Esophagus squamous epithelium (tissue), 5 donors: ENCODE results near the gene BHLHE41. TPM values are rescaled to one million over a fixed set of nuclear protein-coding genes. Genes with fewer than 3 reads are reported as not detected.

Experiments
- DNase-seq: peaks from one replicate; lab custom pipeline; 2025; lab: John Stamatoyannopoulos, UW
- H3K27ac ChIP-seq, 4 donors: fragments of 200-600 bp; sonication (generic); one replicate each; pipeline ENCODE4 v1.5.1; 2016 to 2019; ENCODE audit warnings: mild to moderate bottlenecking in 1 of 4
- H3K27me3 ChIP-seq, 4 donors: fragments of 200-600 bp; sonication (generic); 1 replicate in 3 of 4; 2 replicates in 1 of 4; pipeline versions ENCODE4 v1.5.1 to v1.6.0; 2017 to 2021; ENCODE audit warnings: antibody characterized with exemption in 1 of 4
- H3K36me3 ChIP-seq, 3 donors: fragments of 200-600 bp; sonication (generic); one replicate each; pipeline ENCODE4 v1.5.1; 2016 to 2019
- H3K4me1 ChIP-seq, 3 donors: fragments of 200-600 bp; sonication (generic); one replicate each; pipeline ENCODE4 v1.5.1; 2017 to 2019
- H3K4me3 ChIP-seq, 4 donors: fragments of 200-600 bp; sonication (generic); 1 replicate in 3 of 4; 2 replicates in 1 of 4; pipeline ENCODE4 v1.5.1; 2016 to 2019; ENCODE audit warnings: mild to moderate bottlenecking in 2 of 4, moderate library complexity in 1 of 4
- H3K9me3 ChIP-seq, 3 donors: fragments of 200-600 bp; sonication (generic); one replicate each; pipeline ENCODE4 v1.5.1; 2016 to 2019
- CTCF ChIP-seq, 6 experiments: fragments of 450-650 bp in 4 of 6; fragments of 200-600 bp in 2 of 6; sonication (generic) in 2 of 6; IDR thresholded peaks; one replicate each; pipeline ENCODE4 v1.5.1; 2016 to 2019; ENCODE audit warnings: antibody characterized with exemption in 6 of 6, mild to moderate bottlenecking in 4 of 6, moderate library complexity in 4 of 6
- POLR2A ChIP-seq, 4 donors: fragments of 450-650 bp; IDR thresholded peaks; one replicate each; pipeline ENCODE4 v1.6.1; 2017; ENCODE audit warnings: antibody characterized with exemption in 4 of 4, mild to moderate bottlenecking in 4 of 4, moderate library complexity in 3 of 4
- WGBS, 2 donors: methylation state at CpG; one replicate each; pipeline ENCODE4 v1.1.5; 2018; 5-methylcytosine and 5-hydroxymethylcytosine counted together
- intact Hi-C: fragments of 100-400 bp; cut with DNase I; formaldehyde crosslinking; loops from one replicate; pipeline ENCODE4 v1.15.0; 2022
- total RNA-seq, 4 donors: library from RNA; depleted of rRNA; stranded (reverse); fragments of >200 nt; gene quantifications; one replicate each; pipeline ENCODE4 v1.1.0, GENCODE V29; 2016
- donor health status: DM: yes; HTN: yes; CAD: no.

BHLHE41 gene
- 10 to 100 TPM in 1 of 4 donors, 1 to 10 TPM in 2, under 1 TPM in 1; 0.48 to 14.3 (median 1.7) TPM for total RNA-seq

- intact Hi-C loops, result no loop called here
- 1 to 2% methylated on average over 23 to 27 of the region's 54 CpGs for whole genome bisulfite sequencing, 2 donors
- peak within 1 kb of the TSS; percentile 77 to 96 (median 93) for H3K27ac ChIP-seq
- H3K4me3 ChIP-seq, result peak within 1 kb of the TSS; percentile 39 to 83 (median 64)
- H3K27me3 ChIP-seq, result peaks cover 0 to 79% (median 3%) of the 10 kb centered on the region in 4 donors
- peaks cover 19 to 63% (median 45%) of the 10 kb centered on the region in 3 donors for H3K4me1 ChIP-seq
- no peaks in the 10 kb centered on the region for H3K9me3 ChIP-seq
- peak; percentile 21 for DNase-seq
- H3K36me3 ChIP-seq, result no peaks in the 10 kb centered on the region
- peak in 2 of 4 donors; percentile 59 to 72 for TF ChIP-seq POLR2A (IDR thresholded peaks at IDR 0.05)
- no peak for TF ChIP-seq CTCF (IDR thresholded peaks at IDR 0.05)
These were observed at the start of gene BHLHE41 for GRCh38 chr12:26124446-26125399. Gene BHLHE41, minus strand, starts transcription at chr12:26125037. Its CDS starts 258 bp downstream, at chr12:26124779.

- intact Hi-C loops, result no loop called here
- no peak overlapping the region for H3K27ac ChIP-seq
- no peaks in the 10 kb centered on the region for H3K36me3 ChIP-seq
- no peaks in the 10 kb centered on the region for H3K9me3 ChIP-seq
- no peak overlapping the region for H3K4me3 ChIP-seq
- H3K4me1 ChIP-seq, result no peaks in the 10 kb centered on the region
- 58 to 62% methylated on average over 4 of the region's 4 CpGs for WGBS, 2 donors
- no peak for DNase-seq
- TF ChIP-seq CTCF (IDR thresholded peaks at IDR 0.05) (no peak), POLR2A (IDR thresholded peaks at IDR 0.05) (no peak)
- peaks cover 0 to 4% (median 0%) of the 10 kb centered on the region in 4 donors for H3K27me3 ChIP-seq
These were observed 48.2 kb upstream of the BHLHE41 start for GRCh38 chr12:26172946-26173552.

GRCh38 chr12:26172539-26172938 lies 47.7 kb upstream of the BHLHE41 start:
- TF ChIP-seq POLR2A (IDR thresholded peaks at IDR 0.05) (no peak), CTCF (IDR thresholded peaks at IDR 0.05) (no peak)
- H3K9me3 ChIP-seq, result no peaks in the 10 kb centered on the region
- 82 to 88% methylated on average over 7 of the region's 7 CpGs for WGBS, 2 donors
- H3K4me1 ChIP-seq, result no peaks in the 10 kb centered on the region
- H3K4me3 ChIP-seq, result no peak overlapping the region
- H3K27ac ChIP-seq, result no peak overlapping the region
- DNase-seq, result no peak
- no peaks in the 10 kb centered on the region for H3K36me3 ChIP-seq
- H3K27me3 ChIP-seq, result peaks cover 0 to 4% (median 0%) of the 10 kb centered on the region in 4 donors
- intact Hi-C loops, result no loop called here

GRCh38 chr12:26172013-26172412 lies 47.2 kb upstream of the BHLHE41 start:
- Histone ChIP-seq H3K4me1 (no peaks in the 10 kb centered on the region), H3K4me3 (no peak overlapping the region), H3K9me3 (no peaks in the 10 kb centered on the region), H3K27ac (no peak overlapping the region), H3K27me3 (peaks cover 0 to 4% (median 0%) of the 10 kb centered on the region in 4 donors), H3K36me3 (no peaks in the 10 kb centered on the region)
- WGBS, 2 donors, result 91 to 93% methylated on average over 4 of the region's 4 CpGs
- TF ChIP-seq CTCF (IDR thresholded peaks at IDR 0.05), result no peak
- no peak for TF ChIP-seq POLR2A (IDR thresholded peaks at IDR 0.05)
- no peak for DNase-seq
- intact Hi-C loops, result no loop called here

GRCh38 chr12:26164118-26164517 lies 39.3 kb upstream of the BHLHE41 start:
- peaks cover 0 to 7% (median 5%) of the 10 kb centered on the region in 3 donors for H3K4me1 ChIP-seq
- H3K27ac ChIP-seq, result no peak overlapping the region
- no peak for TF ChIP-seq POLR2A (IDR thresholded peaks at IDR 0.05)
- TF ChIP-seq CTCF (IDR thresholded peaks at IDR 0.05), result no peak
- H3K27me3 ChIP-seq, result peaks cover 0 to 7% (median 0%) of the 10 kb centered on the region in 4 donors
- 48 to 65% methylated on average over 3 of the region's 3 CpGs for WGBS, 2 donors
- no peaks in the 10 kb centered on the region for H3K36me3 ChIP-seq
- H3K9me3 ChIP-seq, result no peaks in the 10 kb centered on the region
- DNase-seq, result no peak
- intact Hi-C loops, result no loop called here
- no peak overlapping the region for H3K4me3 ChIP-seq
